Stimulated activated CD8-positive, alpha-beta memory T cell treated with anti-CD3 and anti-CD28 coated beads, Interleukin-2, amount 100 ng/mL, for 1 hour (primary cell): ENCODE measurements around the gene FOXN4.

Experiments
- DNase-seq, 2 donors: peaks; one replicate each; pipeline ENCODE4 v3.0.0-alpha.2; 2020; ENCODE audit warnings: low read depth in 2 of 2

FOXN4 gene

DNA sequence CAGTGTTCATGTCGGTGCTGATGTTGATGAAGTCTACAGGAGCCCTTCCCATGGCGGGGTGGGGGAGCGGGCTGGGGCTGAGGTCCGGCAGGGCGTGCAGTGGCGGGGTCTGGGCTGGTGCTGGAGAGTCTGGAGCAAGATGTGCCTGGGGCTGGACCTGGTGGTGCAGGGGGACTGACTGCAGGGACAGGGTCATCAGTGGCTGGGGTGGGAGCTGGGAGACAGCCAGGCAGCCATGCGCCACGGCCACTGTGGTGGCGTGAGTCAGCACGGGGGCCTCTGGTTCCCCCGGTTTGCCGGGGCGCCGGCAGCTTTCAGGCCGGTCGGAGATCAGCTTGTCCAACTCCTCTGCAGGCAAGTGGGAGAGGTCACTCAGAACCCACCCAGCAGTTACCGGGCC lies 27.6 kb downstream of the FOXN4 start:
- no peak for DNase-seq

DNA sequence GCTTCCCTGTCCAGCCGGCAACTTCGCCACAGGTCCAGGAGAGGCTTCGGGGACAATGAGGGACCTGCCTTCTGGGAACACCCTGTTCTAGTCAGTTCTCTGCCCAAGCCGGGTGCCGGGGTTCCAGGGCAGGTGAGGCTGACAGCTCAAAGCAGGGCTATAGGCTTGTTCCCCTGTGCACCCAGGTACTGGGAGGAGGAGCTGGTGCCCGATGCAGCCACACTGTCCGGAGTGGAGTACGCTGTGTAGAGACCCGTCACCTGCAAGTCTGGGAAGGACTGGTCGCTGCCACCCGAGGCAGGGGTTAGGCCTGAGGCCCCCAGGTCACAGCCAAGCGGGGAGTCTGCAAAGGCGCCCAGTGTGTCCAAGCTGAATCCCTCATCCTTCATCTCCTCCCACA lies 29.6 kb downstream of the FOXN4 start:
- no peak for DNase-seq

DNA sequence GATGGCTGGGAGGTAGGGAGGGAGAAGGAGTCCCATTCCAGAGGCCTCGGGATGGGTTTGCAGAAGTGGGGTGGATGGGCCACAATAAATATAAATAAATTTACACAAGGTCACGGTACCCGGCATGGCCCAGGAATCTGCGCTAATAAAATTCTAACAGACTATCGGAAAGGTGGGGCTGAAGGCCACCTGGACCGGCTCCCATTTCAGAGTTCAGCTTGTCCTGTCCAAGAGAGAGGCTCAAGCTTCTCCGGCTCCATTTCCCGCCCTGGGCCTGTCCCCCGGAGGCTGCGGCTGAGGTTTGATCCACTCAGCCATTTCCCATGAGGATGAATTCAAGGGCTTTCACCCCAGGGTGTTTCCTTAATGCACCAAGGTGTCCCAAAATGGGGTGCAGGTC lies 30.2 kb downstream of the FOXN4 start:
- no peak for DNase-seq

DNA sequence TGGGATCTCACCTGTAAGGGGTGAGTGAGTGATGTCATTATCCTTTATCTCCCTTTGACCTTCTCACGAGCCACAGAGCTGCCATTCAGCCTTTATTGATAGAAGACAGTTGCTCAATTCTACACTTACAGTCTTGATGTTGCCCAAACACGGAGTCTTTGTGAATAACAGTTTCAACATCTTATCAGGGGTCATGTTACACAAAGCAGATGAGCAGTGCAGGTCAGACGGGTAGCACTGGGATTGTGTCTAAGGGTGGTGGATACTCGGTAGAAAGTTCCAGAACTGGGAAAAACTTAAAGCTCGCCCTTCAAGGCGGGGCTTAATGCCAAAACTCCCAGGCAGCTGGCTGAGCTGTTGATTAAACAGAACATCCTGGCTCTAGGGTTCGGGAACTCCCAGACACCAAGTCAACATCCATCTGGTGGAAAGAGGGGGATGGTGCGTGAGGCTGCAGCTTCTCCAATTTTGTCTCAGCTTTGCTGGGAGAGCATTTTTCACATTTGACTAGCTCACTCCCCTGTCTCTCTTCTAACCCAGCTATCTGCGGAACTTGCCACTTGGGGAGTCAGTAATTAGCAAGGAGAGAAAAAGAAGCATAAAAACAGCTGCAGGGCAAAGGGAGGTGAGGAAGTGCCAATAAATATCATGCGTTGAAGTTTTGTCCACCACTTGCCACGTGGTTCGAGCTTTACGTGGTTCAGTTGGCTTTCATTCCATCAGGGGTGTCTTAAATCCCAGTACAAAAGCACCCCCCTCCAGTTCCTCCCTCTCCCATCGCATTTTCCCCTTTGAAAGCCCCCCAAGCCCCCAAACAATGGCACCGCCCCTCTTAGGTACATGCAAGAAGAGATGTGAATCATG lies 31.0 kb downstream of the FOXN4 start:
- no peak for DNase-seq

DNA sequence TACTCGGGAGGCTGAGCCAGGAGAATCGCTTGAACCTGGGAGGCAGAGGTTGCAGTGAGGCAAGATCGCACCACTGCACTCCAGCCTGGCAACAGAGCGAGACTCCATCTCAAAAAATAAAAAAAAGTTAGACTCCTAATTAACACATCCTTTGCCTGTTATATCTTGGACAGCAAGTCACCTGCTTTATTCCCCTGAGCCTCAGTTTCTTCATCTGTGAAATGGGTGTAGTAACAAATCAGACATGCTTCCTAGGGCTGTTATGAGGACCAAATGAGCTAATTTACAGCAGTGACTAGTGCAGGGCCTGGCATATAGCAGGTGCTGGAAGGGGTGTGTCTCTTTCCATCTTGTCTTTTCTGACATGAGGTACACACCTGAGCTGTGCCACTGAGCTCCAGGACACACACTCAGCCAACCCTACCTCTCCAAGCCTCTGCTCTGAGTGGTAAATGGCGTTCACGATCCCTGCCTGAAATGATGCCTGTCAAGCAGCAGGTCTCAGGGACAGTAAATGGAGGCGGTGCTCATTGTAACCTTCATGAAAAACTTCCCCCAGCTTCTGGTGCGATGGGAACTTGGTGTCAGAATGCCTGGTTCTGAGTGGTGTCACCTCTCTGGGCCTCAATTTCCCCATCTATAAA lies 31.7 kb downstream of the FOXN4 start:
- DNase-seq = no peak

DNA sequence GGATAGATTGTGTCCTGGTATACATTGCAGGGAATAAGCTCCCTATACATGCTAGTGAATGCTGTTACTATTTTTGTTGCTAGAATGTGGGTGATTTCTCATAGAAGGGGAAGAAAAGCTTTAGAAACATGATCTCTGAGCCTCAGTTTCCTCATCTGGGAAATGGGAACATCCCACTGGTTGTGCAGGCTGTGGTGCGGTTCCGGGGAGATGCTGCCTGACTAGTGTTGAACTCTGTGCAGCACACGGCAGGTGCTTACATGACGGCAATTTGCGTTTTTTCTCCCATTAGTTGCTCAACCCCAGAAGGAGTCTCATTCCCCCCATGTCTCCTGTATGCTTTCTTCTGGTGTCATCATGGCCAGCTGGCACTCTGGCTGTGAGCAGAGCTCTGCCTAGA lies 32.9 kb downstream of the FOXN4 start:
- no peak for DNase-seq

DNA sequence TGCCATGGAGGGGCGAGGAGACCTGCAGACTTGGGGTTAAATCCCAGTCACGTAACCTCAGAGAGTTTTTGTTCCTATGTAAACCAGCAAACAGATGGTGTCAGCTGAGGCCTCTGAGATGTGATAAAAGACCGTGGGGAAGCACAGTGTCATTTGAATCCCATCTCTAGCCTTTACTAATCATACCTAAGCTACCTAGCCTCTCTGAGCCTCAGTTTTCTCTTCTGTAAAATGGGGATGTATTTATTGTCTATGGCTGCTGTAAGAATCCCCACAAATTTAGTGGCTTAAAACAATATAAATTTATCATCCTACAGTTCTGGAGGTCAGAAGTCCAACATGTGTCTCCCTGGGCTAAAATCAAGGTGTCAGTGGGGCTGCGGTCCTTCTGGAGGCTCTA lies 33.9 kb downstream of the FOXN4 start:
- no peak for DNase-seq

DNA sequence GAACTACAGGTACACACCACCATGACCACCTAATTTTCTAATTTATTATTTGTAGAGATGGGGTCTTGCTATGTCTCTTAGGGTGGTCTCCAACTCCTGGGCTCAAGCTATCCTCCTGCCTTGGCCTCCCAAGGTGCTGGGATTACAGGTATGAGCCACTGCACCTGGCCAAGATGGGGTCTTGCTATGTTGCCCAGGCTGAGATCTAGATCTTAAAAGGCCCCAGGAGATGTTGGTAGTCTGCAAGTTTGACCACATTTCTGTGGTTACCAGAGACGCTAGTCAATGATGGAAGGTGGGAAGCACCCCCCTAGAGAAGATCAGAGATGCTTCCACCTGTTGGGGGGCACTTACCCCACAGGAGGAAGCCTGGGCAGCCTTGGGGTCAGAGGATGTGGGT lies 34.7 kb downstream of the FOXN4 start:
- no peak for DNase-seq

DNA sequence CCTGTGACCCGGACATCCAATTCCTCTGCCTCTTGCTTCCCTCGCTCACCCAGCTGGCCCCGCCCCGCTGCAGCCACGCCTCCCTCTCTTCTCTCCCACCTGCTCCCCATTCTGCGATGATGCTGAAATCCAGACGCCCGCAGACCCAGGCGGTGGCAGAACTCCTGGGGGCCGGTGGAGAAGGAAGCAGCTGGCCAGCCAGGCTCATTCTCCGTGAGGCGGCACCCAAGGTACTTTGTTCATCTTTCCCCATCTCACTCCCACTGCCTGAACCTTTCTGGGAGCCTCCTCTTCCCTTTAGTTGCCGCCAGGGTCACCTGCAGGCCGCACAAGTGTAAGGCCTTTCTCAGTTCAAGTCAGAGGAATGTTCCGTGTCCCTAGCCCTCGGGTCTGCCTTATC lies 35.7 kb downstream of the FOXN4 start:
- DNase-seq = no peak

DNA sequence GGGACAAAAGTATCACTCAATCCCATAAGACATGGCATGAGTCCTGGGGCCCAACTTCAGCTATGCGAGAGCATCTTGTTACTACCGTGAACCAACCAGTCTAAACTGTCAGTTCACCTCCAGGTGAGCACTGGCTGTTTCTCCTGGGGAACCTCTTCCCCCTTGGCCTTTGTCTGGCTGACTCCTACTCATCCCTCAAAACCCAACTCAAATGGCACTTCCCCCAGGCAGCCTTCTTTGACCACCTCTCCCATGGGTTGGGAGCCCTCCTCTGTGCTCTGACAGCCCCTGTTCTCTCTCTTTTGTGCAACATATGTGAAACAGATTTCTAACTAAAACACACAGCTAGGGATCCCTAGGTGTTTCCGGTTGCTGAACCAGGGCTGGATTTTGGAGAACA lies 37.7 kb downstream of the FOXN4 start:
- DNase-seq = no peak

DNA sequence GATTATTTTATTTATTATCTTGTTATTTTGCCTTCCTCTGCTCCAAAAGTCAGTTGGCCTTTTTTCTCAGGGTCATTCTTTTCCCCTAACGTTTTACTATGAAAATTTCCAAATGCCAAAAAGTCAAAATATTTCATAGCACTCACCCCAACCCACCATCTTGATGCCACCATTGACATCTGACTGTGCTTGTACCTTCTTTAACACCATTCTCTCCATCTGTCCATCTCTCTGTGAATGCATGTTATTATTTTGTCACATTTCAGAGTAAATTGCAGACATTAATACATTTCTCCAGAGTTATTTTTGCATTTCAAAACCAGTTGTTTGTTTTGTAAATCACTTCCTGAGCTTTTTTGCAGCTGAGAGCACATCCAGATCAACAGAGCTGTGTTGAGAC lies 38.6 kb downstream of the FOXN4 start:
- DNase-seq = no peak

DNA sequence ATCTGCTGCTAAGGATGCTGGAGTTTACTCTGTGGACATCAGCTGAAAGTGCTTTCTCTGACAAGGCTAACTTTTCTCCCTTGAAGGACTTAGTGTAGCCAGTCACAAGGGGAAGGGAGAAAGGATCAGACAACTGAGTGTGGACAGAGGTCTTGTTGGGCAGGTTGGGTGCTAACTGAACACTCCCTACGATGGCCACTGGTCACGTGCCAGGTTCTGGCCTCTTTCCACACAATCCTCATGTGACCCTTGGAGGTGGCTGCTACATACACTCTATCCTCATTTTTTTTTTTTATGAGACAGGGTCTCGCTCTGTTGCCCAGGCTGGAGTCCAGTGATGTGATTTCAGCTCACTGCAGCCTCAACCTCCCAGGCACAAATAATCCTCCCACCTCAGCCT lies 39.7 kb downstream of the FOXN4 start:
- DNase-seq = no peak

DNA sequence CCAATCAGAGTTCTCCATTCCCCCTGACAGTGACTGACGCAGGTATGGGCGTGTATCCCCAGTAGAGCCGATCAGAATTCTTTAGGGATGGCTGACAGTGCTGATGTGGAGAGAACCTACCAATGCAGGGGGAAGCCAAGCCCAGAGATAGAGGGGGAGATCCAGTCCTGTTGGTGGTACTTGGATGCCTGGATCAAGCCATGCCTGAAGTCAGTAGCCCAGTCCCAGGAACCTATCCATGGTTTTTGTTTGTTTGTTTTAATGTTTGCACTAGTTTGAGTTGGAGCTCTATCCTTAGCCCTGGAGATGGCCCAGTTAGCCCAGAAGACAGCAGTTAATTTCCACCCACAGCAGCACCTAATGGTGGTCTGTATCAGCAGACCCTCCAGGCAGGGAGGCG lies 40.2 kb downstream of the FOXN4 start:
- no peak for DNase-seq

DNA sequence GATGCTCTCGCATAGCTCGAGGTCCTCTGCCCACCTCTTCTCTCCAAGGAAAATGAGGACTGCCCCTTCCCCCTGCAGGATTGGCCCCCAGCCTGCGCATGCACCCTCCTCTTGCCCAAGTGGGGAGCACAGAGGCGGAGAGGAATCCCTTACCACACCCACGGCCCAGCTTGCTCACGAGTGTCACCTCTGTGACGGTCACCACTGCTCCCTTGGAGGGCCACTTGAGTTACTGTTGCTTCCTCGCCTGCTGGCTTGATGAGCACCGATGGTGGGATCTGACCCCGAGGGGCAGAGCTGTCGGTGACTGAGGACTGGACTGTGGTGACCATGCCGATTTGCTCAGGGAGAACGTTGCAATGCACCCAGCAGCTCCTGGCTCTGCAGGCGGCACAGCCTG lies 41.7 kb downstream of the FOXN4 start:
- no peak for DNase-seq

DNA sequence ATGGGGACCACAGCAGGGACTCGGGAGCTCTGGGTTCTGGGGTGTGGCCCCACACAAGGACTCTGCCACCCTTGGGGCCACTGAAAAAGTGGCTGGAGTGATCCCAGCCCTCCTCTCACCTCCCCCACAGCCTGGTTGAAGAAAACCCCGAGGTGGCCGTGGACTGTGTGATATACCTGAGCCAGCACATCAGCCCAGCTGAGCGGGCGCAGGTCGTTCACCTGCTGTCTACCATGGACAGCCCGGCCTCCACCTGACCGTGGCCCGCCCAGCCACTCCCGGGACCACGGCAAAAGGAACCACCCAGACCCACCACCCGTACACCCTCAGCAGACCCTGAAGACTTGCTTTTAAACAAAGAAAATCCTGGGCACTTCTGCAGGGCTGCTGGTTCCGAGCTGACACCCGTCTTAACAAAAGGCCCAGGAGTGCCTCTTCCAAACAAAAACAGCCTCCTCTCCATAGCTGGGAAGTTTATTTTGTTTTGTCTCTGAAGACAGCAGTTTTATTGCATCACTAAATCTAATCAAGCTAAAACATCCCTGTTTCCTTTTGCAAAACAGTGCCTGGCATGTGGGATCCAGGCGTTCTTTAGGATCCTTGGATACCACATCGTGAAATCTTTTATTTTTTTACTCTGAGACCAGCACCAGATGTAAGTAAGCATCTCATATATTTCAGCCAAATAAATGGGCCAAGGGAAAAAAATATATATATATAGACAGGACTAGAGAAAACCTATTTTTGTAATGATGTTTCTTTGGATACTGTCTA lies 42.8 kb downstream of the FOXN4 start:
- DNase-seq = no peak

DNA sequence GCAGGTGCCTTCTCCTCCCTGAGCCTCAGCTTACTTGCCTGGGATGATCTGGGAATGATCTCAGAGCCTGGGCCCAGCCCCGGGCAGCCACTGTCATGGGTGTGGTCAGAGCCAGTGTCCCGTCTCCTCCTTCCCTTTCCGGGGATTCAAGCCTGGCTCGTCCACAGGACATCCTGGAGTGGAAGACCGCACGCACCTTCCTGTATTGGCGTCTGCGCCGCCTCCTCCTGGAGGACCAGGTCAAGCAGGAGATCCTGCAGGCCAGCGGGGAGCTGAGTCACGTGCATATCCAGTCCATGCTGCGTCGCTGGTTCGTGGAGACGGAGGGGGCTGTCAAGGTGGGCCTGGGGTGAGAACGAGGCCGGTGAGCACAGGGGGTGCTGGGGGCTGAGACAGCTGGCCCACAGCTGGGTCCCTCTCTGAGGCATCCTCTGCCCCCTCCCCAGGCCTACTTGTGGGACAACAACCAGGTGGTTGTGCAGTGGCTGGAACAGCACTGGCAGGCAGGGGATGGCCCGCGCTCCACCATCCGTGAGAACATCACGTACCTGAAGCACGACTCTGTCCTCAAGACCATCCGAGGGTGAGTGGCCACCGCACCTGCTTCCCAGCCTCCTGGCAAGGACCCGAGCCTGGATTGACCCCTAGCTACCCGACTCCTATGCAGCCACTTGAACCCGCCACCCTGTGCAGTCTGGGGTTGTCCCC lies 44.0 kb downstream of the FOXN4 start:
- DNase-seq = no peak

DNA sequence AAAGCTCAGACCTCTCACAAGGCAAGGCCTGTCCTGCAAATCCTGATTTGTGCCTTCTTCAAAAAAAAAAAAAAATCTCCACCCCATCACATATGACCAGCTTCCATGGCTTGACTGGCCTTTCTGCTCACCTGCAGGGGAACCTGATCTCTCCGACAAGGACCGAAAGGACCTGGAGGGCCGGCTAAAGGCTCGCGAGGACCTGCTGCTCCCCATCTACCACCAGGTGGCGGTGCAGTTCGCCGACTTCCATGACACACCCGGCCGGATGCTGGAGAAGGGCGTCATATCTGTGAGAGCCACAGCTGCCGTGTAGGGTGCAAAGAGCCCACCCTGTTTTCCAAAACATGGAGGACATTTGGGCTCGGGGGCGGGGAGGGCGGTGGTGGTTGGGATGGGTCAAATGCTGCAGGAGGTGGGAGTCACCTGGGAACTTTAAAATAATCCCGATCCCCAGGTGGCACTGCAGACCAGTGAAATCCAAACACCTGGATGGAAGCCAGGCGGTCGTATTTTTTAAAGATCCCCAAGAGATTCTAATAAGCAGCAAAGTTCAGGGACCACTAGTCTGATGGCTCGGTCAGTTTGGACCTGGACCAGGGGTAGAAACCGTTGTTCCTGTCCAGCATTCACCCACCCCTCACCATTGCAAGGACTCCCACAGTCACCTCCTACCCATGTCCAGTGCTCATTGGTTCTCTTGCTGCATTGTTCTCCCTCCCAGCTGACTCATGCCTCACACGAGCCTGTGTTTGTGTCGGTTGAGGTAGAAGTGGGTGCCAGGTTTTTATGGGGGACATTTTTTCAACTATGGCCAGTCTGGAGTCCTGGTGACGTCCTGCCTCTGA lies 44.8 kb downstream of the FOXN4 start:
- no peak for DNase-seq

DNA sequence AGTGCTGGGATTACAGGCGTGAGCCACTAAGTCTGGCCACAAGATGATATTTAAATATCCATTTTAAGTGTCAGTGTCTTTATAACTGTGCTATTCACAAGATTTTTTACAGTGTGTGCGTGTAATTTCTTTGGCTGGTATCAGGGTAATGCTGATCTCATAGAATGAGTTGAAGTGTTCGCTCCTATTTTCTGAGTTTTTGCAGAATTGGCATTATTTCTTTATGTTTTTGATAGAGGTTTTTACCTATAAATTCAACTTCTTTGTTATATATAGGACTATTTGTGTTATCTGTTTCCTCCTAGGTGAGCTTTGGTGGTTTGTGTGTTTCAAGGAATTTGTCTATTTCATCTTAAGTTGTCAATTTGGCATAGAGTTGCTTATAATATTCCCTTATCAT lies 45.6 kb downstream of the FOXN4 start:
- no peak for DNase-seq

DNA sequence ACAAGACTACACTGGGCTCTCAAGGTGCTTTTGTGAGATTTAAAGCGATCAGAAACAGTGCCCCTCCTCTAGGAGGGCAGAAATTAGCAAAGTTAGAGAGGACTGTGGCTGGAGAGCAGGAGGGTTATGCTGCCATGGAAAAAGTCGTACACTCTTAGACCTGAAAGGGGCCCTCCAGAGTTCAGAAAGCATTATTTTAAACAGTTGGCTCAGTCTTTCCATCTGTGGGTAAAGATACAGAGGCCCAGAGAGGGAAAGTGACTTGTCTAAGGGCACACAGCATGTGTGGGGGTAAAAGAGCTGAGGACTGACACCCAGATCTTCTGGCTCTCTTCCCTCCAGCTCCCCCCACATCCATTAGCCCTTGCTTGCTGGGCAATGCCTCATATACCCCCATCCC lies 47.1 kb downstream of the FOXN4 start:
- DNase-seq = no peak

DNA sequence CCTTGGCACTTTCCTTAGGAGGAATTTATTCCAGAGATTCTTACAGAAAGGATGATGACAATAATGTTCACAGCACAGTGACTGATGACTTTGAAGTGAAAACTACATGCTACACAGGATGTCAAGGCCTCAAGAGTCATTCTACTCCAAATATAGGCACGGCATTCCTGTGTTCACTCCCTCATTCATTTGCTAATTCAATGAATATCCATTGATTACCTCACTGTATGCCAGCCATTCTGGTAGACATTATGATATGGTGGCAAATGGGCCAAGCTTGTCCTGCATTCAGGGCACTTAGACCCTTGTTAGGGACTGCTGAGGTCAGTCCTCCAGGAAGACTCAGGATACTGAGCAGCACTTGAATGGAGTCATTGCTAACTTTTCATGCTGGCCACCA lies 48.0 kb downstream of the FOXN4 start:
- DNase-seq = no peak

DNA sequence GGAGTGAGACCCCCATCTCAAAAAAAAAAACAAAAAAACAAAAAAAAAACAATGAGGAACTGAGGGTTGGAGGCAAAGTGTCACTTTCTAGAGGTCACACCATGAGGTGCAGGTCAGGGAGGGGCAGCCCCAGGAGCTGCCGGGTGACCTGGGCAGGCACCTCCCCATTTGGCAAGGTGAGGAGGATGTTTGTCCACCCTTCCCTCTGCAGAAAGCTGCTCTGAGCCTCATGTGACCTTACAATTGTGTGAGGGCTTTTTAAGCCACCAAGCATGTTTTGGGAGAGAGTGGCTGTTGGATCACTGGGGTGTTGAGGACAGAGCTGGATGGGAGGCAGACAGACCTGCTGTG lies 49.6 kb downstream of the FOXN4 start:
- DNase-seq = no peak
